ENCODE results near the gene BRCC3. TPM values are rescaled to one million over a fixed set of nuclear protein-coding genes. Genes with fewer than 3 reads are reported as not detected.
A peak's percentile ranks its signal among the peaks of the same experiment; 100 is the strongest.

BRCC3 gene
- total RNA-seq, 4 donors from 2014 or later = 8.4 to 11.0 (median 10.2) TPM

DNA sequence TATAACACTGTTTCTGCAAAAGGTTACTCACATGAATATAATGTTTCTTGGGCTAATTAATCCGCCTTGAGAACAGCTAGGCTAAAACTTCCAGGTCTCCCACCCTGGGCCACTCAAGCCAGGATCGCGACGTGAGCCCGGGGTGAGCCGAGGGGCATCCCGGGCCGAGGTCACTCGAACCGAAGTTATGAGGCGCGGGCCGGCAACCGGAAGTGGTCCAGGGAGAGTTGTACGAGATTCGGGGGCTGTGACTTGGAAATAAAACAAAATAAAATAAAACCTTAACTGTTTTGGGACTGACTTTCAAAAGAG, 689 bp upstream of the BRCC3 start:
- TF ChIP-seq, protein P1, sequence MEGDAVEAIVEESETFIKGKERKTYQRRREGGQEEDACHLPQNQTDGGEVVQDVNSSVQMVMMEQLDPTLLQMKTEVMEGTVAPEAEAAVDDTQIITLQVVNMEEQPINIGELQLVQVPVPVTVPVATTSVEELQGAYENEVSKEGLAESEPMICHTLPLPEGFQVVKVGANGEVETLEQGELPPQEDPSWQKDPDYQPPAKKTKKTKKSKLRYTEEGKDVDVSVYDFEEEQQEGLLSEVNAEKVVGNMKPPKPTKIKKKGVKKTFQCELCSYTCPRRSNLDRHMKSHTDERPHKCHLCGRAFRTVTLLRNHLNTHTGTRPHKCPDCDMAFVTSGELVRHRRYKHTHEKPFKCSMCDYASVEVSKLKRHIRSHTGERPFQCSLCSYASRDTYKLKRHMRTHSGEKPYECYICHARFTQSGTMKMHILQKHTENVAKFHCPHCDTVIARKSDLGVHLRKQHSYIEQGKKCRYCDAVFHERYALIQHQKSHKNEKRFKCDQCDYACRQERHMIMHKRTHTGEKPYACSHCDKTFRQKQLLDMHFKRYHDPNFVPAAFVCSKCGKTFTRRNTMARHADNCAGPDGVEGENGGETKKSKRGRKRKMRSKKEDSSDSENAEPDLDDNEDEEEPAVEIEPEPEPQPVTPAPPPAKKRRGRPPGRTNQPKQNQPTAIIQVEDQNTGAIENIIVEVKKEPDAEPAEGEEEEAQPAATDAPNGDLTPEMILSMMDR (IDR thresholded peaks at IDR 0.05) = no peak
- peak; percentile 29 for ATAC-seq (ENCODE audit: low FRiP score)
- no peak for DNase-seq (ENCODE audit: low spot score)

DNA sequence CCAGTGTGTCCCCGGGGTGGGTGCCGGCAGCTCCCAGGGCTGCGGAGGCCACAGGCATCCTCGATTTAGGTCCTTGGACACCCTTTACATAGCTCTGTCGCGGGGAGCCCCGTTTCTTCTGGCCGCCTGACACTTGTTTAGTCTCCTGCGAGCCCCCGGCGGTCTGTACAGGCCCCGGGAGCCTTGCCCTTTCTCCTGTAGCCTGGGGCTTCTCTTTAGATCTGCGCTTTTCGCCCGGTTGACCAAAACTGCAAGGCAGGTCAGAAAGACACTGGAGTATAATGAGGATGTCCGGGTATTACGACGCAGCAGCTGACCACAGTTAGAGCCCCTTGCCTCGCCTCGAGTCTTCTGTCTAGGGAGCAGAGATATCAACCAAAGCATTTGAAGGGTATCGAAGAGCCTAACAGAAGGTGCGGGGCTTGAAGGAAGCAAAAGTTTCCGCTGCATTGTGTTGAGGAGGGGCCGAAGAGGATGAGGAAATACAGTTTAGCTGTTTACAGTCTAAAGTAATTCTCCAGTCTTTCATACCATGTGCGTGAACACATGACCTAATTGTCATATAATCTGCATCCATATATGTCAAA, 479 bp downstream of the BRCC3 start:
- DNase-seq (ENCODE audit: low spot score) (no peak), ATAC-seq (ENCODE audit: low FRiP score) (peak; percentile 5)
- TF ChIP-seq, protein P1 (IDR thresholded peaks at IDR 0.05) = no peak

DNA sequence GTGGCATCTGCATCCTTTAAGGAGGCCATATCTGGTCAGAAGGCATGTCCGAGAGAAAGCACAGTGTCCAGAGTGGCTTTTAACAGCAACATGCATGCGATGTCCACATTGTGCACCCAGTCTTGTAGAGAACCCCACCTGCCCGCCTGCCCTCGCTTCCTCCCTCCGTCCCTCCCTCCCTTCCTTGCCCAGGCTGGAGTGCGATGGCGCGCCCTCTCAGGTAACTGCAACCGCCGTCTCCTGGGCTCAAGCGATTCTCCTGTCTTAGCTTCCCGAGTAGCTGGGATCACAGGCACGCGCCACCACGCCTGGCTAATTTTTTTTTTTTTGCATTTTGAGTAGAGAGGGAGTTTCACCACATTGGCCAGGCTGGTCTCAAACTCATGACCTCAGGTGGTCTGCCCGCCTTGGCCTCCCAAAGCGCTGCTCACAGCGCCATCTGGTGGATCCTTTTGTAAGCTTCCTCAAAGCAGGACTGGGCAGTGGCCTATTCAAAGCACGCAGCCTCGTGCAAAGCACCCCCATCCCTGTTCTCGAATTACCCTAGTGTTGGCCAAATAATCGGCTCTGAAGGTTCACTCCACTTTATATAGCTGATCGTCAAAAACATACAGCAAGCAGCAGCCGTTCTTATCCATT, 15.0 kb downstream of the BRCC3 start:
- TF ChIP-seq, protein P1 (IDR thresholded peaks at IDR 0.05) = no peak
- DNase-seq (ENCODE audit: low spot score) (no peak), ATAC-seq (ENCODE audit: low FRiP score) (no peak)

DNA sequence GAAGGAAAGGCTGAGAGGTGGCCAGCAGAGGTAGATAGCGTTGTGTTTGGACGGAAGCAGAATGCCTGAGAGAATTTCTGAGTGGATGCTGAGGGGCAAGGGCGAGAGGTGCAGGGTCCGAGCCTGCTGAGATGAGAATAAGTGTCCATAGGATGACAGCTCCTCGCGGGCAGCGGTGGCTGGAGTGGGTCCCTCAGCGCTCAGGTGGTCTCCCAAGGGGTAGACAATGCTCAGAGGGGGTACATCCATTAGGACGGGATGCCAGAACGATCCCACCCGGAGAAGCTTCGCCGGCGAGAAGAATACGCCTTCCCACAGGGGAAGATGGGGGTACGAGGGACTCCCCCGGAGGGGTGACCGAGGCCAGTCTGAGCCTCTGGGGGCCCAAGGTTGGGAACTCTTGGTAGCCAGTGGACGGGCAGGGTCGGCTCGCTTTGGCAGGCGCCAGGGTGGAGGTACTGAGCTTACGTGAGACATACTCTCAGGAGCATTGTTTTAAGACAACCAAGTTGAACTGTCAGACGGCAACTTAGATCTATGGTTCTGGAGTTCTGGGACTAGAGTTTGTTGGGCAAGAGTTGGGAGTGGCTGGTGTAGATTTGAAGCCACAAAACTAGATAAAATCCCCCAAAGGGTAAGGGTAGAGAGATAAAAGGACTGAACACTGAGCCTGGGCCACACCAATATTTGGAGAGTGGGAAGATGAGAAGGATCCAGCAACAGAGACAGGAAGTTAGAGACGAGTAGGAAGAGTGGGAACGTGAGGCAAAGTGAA, 15.8 kb downstream of the BRCC3 start:
- DNase-seq (ENCODE audit: low spot score) = no peak
- TF ChIP-seq, protein P1 (IDR thresholded peaks at IDR 0.05) = no peak
- no peak for ATAC-seq (ENCODE audit: low FRiP score)

DNA sequence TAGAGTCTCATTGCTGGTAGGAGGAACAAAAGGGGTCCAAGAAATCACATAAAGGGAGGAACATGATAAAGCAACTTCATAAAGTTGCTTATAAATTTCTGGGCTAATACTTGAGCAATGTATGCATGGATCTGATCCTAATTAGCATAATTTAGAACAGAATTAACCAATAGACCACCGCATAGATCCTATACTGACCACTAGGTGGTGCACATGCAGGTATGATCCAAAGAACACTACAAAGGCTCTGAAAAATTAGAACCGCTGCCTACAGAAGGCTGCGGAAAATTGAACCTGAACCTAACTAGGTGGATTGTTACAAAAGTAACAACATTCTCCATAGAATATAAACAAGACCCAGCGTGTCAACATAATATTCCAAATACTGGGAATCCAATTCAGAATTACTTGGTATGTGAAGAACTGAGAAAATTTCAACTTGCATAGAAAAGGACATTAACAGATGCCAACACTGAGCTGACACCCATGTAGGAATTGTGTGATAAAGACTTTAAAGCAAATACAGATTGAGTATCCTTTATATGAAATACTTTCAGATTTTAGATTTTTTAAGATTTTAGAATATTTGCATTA, 23.3 kb downstream of the BRCC3 start:
- ATAC-seq (ENCODE audit: low FRiP score) (no peak), DNase-seq (ENCODE audit: low spot score) (no peak)
- TF ChIP-seq, protein P1 (IDR thresholded peaks at IDR 0.05) = peak in 1 of 3 donors; percentile 8

DNA sequence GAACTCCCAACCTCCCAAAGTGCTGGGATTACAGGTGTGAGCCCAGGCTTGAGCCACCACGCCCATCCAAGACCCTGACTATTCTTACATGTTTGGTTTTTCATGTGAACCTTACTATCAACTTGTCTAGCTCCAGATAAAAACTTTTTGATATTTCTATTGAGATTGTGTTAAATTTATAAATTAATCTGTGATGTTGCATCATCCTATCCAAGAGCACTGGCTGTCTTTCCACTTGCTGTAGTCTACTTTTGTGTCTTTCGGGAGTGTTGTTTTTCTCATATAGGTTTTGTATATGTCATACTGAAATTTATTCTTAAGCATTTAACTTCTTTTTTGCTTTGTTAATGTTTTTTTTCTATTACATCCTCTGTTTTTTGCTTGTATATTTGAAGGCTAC, 34.6 kb downstream of the BRCC3 start:
- ATAC-seq (ENCODE audit: low FRiP score) (no peak), DNase-seq (ENCODE audit: low spot score) (no peak)
- TF ChIP-seq, protein P1 (IDR thresholded peaks at IDR 0.05) = no peak

Measured in omental fat pad (tissue), 4 donors.